NK-92 treated with Interleukin-12 subunit alpha and Interleukin-12 subunit beta, amount 100 ng/mL, for 24 hours (cell line): ENCODE data around the gene CMIP.

Source experiments
- DNase-seq: peaks from one replicate; lab custom pipeline; 2025; lab: John Stamatoyannopoulos, UW

The CMIP gene

DNA sequence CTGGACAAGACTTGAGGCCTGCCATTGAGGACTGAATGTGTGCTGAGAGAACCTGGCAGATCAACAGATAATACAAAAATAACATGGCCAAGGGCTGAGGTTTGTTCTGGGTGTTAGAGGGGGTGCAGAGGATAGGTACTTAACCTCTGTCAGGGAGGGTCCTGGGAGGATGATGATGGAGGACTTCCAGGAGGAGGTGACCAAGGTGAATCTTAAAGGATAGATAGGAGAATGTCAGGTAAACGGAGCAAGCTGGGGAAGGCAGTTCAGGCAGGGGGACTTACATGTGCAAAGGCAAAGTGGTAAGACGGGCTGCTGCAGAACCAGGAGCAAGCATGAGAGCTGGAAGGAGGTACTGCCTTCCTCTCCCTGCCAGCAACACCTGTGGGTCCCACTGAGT, 214.6 kb downstream of the CMIP start:
- DNase-seq: no peak

DNA sequence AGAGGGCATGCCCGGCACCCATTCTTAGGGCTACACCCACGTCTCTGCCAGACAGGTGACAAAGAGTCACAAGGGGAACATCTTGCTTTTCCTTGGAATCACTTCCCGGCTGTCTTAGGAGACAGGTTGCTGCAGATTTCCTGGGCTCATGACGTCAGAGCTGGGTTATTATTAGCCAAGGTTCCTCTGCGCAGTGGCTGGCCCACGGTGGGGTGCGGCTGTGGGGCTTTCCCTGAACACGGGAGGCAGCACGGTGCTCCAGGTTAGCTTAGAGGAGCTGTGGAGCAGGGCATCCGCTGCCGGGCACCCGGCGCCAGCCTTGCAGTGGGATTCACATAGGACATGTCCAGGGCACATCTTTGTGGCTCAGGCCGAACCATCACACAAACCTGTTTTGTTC, 216.5 kb downstream of the CMIP start:
- DNase-seq: no peak

DNA sequence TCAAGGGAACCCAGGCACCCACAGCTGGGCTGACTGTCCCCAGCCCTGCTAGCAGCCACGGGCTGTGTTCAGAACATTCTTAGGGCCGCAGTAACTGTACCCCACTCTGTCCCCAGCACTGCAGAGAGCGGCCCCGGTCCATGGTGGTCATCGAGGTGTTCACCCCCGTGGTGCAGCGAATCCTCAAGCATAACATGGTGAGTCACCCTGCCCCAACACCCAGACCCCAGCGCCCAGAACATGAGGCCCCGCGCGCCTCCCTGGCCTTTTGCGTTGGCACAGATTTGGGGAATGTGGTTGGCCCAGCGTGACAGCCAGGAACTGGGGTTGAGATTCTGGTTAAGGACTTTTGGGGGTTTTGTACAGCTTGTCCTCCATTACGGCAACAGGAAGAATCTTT, 219.5 kb downstream of the CMIP start:
- DNase-seq: no peak

DNA sequence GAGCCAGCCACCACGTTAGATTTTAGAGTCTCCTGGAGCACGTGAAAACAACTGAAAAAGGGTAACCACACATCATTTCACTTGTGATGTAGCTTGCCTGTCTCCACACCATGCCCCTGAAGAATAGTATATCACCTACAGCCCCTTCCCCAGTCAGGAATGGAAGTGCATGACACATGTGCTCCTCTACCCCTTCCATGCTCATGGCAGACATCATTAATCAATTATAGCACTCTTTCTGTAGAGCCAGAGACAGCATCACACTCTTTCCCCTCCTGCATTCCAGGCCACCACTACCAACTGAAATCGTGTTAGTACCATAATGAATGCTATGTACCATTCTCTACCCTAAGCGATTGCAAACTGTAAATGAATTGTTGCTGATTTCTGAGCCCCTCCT, 221.0 kb downstream of the CMIP start:
- no peak for DNase-seq

DNA sequence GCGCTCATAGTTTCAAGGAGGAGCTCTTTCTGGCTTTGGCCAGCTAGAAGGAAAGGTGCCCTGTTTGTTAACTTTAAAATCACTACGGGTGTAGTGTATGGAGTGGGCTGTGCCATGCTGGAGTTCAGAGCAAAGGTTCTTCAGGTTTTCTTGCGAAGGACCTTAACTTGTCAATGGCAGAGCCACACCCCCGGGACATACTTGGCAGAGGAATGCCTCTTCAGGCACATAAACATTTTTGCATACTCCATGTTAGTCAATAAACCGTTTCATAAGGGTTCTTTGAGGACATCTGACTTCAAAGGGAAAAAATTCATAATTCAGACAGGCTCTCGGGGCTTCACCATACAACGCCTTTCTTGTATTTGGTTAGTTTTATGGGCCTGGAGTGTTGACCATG, 221.5 kb downstream of the CMIP start:
- DNase-seq: no peak

DNA sequence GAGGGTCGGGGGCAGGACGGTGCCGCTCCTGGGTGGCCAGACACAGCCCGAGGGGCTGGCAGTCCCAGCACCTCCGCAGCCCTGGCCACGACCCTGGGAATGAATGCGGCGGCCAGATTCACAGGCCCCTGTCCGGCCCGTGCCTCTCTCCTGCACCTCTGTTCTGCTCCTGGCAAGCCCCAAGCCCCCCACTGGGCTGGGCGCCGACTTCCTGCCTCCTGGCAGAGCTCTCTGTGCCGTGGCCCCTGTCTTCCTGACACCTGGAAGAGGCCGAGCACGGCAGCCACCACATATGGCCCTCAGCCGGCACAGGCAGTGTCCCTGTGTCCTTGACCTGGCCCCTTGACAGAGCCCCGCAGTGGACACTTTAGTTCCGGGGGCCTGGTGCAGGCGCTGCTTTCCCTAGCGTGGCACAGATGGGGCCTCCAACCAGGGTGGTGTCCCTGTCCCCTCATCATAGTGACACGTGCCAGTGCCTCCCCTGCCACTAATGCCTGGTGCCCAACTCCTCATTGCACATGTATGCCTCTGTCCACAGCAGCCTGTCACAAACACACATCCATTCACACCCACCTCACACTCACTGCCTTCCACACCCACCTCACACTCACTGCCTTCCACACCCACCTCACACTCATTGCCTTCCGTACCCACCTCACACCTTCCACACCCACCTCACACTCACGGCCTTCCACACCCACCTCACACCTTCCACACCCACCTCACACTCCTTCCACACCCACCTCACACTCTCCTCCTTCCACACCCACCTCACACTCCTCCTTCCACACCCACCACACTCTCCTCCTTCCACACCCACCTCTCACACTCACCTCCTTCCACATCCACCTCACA, 223.9 kb downstream of the CMIP start:
- no peak for DNase-seq

DNA sequence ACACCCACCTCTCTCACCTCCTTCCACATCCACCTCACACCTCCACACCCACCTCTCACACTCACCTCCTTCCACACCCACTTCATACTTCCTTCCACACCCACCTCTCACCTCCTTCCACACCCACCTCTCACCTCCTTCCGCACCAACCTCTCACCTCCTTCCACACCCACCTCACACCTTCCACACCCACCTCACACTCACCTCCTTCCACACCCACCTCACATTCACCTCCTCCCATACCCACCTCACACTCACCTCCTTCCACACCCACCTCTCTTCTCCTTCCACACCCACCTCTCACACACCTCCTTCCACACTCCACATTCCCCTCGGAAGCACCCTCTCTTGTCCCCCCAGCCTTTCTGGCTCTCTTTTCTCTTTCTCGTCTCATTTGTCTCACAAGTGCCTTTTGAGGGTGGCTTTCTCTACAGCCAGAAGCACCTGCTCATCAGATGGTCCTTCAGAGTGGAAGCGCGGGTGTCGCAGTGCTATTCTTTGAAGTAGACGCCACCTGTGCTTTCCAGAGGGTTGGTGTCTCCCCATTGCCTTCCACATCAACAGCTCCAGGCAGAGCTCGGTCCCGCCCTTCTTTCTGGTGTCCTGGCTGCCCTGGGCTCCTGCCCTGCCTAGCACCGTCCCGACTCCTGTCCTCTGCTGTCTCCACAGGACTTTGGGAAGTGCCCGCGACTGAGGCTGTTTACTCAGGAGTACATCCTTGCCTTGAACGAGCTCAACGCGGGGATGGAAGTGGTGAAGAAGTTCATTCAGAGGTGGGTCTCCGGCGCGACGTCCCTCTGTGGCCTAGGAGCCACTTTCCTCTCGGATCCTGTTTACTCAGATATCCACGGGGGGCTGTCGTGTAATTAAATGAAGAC, 225.1 kb downstream of the CMIP start:
- no peak for DNase-seq

DNA sequence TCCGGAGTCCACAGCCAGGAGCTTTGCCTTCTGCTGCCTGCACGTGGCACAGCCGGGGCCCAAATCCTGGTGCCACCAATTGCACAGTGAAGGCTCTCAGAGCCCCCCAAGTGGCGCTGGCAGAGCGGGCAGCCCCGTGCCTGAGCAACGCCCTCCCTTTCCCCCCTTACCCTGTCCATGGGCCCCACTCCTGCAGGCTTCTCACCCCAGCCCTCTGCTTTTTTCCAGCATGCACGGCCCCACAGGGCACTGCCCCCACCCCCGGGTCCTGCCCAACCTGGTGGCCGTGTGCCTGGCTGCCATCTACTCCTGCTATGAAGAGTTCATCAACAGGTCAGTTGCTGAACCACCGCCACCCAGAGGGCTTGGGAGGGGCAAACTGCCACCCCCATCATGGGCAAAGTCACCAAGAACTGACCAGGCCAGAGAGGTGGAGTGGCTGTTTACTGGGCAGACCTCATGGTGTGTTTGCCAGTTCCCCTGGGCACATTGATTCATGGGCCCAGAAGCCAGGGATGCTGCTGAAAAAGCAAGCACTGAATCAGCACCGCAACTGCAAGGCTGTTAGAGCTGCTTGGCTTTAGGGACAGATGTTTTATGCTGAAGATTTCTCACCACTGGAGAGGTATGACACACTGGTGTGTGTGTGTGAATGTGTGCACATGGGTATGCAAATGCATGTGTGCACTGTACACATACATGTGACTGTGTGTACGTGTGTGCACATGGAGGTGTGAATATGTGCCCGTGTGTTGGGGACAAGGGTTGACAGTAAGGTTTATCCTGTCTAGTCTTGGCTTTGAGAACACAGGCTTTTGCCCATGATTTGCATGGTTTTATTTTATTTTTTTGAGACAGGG, 227.4 kb downstream of the CMIP start:
- no peak for DNase-seq

DNA sequence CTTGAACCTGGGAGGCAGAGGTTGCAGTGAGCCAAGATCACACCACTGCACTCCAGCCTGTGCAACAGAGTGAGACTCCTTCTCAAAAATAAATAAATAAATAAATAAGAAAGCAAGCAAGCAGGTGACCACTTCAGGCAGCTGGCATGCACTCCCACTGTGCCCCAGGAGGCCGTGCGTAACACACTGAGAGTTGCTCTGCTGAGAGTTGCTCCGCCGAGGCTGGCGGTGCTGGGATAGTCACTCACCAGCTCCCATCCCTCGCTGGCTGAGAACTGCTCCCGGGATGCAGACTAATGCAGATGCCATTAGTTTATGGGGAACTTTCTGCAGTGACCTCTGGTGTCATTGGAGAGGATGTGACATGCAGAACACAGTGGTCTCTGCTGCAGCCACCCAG, 228.8 kb downstream of the CMIP start:
- no peak for DNase-seq

DNA sequence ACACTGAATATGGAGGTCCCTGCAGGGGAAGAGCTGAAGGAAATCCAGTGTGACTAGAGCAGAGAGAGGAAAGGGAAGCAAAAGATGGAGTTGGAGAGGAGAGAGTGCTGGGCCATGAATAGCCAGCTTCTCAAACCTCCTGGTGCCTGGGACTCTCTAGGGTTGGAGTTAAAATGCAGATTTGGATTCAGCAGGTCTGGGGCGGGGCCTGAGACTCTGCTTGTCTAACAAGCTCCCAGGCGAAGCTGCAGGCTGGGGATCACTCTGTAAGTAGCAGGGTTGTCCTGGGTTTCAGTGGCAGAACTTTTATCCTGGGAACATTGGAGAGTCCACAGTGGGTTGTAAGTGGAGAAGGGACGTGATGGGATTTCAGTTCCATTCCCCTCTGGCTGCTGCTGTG, 231.1 kb downstream of the CMIP start:
- DNase-seq: no peak

DNA sequence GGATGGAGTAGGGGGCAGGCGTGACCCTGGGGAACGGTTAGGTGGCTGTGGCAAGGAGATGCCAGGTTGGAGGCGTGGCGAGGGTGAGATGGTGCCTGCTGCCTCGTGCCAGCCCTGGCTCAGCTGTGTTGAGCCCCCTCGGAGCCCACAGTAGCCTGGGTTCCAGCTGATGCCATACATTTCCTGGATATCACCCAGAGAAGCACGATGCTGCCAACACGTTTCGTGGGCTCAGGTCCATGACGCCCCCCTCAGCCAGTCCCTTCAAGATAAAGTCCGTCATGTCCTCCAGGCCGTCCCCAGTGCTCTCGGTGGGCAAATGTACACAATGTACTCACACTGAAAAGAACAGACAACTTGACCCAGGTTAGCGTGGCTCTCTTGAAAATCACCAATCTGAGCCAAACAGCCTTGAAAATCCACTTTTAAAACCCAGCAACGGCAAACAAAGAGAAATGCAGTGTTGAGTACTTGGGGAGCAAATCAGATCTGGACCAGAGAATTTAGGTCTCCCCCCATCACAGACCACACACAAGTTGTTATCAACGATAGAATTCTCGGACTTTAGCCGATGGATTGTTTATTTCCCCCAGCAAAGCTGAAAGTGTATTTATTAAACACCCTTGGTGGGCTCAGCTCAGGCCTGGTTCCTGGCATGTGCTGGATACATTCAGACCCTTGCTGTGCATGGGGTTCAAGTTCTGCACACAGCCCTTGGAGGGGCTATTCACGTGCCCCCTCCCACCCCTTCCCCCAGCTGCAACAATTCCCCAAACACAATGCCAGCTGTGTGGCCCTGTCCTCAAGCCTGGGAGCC, 231.7 kb downstream of the CMIP start:
- DNase-seq: no peak

DNA sequence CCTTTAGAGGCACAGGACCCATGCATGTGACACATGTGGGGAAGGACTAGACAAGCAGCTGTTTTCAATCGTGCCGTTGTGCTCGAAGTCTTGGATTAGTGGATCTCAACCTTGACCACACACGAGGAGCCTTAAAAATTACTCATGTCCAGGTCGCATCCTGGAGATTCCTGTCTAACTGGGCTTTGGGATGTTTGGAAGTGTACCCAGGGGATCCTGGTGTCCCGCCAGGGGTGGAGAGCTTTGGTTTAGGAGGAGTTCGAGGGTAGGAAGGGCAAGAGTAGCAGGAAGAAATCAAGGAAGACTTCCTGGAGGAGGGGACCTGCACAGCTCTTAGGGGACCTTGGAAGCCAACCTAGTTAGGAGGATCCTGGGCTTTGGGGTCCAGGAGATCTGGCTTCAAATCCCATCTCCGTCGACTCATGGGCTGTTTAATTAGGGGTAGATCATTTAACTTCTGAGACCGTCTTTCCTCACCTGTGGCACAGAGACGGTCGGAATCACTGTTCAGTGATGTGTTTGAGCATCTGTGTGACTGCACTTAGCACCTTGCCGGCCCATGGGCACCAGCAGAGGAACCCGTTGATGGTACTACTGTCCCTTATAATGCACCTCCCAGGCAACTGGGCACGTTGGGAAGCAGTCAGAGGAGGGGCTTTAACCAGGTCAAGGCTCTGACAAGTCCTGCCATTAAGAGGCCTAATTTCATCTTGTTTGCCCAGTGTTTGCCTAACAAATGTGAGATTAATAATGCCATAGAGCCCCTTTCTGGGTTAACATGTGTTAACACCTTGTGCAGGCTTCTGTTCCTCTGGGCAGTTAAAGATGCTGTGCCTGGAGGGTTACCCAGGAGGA, 232.5 kb downstream of the CMIP start:
- DNase-seq: no peak

DNA sequence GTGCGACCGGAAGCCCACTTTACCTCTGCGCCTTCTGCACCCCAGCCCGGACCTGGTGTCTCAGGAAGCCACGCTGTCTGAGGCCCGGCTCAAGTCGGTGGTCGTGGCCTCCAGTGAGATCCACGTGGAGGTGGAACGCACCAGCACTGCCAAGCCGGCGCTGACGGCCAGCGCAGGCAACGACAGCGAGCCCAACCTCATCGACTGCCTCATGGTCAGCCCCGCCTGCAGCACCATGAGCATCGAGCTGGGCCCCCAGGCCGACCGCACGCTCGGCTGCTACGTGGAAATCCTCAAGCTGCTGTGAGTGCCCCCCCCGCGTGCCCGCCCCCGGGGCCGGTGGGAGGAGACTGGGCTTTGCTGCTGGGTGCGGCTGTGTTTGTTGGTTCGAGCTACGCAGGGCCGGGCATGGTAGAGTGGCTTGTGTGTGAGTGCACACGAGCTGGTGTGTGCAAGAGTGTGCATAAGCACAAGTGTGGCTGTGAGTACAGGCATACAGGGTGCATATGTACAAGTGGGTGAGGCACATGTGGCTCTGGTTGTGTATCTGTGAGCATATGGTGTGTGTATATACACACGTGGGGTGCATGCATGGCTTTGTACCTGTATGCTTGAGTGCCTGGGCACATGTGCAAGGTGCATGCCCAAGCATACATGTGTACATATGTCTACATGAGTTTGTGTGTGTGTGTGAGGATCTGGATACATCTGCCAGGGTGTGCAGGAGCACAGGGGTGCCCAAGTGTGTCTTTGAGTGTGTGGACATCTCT, 233.9 kb downstream of the CMIP start:
- no peak for DNase-seq

DNA sequence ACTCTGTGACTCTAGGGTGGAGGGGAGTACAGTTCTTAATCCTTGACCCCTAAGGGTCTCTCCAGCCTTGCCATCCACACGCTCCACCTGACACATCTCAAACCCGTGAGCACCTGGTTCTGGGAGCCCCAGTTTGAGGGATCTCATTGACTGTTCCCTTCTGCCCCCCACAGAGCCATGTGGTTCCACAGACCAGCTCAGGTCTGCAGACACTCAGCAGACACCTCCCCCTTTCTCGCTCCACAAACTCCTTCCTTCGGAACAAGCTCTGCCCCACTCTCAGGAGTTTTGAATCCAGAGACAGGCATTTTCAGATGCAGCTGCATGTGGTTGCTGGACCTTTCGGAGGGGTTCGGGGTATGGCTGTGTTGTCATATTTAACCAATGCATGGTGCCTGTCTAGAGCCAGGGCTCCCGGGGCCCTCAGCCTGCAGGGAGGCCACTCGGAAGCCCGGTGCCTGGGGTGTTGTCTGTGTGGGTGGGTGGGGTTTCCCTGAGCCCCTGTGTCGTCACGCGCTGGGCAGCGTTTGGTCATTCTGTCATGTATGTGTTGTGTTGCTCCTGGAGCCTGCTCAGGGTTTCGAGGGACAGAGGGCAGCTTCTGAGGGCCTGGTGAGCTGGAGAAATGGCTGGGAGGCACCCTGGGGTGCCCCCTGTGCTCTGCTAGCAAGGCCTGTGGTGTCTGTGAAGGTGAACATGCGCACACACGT, 235.3 kb downstream of the CMIP start:
- DNase-seq: no peak

DNA sequence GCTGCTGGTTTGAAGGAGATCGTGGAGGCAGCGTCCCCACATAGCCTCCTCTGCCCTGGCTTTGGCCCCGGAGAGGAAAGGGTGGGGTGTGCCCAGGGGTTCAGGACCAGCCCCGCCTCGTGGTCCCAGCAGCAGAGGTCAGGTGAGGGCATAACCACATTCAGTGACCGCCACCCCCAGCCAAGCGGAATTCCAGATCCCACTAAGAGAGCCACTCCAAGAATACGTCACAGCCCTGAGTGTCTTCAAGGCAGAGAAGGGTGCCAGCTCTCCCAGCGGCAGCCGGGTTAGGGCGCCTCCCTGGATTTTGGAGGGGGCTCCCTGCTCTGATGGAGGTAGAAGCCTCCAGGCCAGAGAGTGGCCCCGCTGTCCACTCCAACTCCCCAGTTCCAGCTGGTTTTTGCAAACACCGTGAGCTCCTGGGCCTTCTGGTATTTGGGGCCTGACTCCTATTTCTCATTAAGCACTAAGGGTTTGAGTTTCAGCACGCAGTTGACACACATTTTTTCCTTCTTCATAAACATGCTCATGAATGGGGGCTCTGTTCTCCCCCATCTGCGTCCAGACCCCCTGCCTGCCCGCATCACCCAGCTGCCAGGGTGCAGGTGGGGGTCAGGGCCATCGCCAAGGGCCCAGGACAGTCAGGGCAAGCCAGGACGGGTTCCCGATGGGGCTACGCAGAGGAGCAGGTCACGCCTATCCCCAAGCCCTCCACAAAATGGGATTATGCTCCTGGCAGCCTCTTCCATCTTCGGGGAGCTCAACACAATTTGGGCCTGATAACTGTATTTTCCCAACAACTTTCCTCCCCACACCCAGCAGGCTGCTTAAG, 236.1 kb downstream of the CMIP start:
- DNase-seq: no peak

DNA sequence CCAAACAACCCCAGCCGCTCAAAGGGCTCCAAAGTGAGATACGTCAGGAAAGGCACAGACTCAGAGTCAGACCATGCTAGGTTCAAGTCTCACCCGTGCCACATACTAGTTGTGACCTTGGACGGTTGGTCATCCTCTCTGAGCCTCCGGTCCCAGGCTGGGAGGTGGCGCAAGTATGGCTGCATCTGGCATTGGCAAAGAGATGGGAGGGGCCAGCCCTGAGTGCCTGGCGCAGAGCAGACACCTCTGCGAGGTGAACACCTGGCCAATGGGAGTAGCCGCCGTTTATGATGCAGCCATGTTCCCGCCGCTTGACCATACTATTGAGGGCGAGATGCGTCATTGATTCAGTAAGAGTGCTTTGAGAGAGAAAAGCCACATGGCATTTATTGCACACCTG, 236.7 kb downstream of the CMIP start:
- DNase-seq: no peak

DNA sequence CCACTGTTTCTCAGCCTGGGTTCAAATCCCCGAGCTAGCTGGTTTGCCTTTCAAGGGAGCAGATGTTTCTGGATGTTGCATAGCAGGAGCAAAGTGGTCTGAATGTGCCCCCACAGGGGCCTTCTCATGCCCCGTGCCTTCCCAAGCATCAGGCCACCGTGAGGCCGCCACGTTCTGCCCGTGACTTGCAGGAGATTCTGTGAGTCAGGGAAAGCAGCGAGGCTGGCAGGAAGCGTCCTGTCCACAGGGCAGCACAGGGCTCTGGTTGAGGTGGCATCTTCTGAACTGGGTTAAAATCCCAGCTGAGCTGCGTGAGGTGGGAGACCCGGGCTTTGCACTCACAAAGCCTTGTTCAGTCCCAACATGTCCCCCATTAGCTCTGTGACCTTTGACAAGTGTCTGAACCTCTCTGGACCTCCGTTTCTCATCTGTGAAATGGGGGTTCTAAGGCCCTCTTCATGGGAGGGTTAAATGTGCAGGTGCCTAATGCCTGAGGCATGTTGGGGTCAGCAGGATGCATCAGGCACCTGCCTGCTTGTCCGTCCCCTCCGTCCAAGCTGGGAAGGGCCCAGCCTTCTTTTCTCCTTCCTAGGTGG, 239.7 kb downstream of the CMIP start:
- DNase-seq: no peak

DNA sequence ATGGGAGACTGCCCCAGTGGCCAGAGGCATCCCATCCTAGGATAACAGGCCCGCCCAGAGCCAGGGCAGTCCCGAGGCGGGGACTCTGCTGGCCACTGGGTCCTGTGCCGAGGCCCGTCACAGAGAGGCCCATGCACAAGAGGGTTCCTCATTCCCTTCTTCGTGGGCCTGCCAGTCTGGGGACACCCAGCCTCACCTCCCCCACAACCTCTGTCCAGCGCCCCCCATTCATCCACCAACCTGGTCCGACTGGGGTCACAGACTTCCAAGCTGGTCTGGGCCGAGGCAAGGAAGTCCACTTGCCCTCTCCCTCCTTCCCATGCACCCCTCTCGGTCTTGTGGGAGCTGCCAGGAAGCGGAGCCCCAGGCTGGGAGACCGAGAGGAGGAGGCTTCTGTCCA, 240.3 kb downstream of the CMIP start:
- no peak for DNase-seq
